LNCaP clone FGC (cell line): Measurements from ENCODE around the gene ASPDH.

Experiments
- DNase-seq: peaks from one replicate; pipeline ENCODE4 v3.0.0-alpha.2; 2011; ENCODE audit warnings: low read depth
- H3K4me3 ChIP-seq: 2 replicates; pipeline ENCODE4 v1.5.1; 2011; ENCODE audit warnings: mild to moderate bottlenecking, low read depth, low read length, control low read depth
- CTCF ChIP-seq: IDR thresholded peaks from 2 replicates; pipeline ENCODE4 v1.5.1; 2012; ENCODE audit warnings: mild to moderate bottlenecking; ENCODE audit not compliant: control insufficient read depth, insufficient read depth; ENCODE audit errors: extremely low read depth

The ASPDH gene

DNA sequence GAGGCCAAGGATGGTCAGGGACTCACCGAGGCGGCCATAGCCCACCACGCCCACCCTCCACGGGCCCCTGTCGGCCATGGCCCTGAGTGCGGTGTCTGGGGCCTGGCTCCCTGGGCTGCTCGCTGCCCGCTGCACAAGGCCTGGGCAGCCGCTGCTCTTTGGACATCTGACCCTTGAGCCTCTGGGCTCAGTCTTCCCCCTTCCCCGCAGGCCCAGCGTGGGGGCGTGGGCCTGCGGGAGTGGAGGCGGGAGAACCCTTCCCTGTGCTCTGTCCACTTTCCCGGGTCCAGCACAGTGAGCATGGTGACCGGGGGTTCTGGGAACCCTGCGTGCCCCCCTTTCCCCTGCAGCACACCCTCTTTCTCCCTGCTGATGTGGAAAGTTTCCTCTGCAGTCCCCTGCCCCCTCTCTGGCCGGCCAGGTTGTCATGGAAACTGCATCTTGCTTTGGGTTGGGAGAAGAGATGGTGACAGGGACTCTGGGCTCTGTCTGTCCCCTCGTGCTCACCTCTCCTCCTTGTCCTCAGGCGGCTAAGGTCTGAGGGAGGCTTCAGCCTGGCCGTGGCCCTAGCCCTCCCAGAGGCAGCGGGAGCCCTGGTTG, at the start of gene ASPDH:
ASPDH (minus strand) TSS at position 168 of the 600 bp plus-strand sequence; CDS start at position 78, 90 bp downstream.
- no peak for DNase-seq
- TF ChIP-seq CTCF: no peak
- no peak within 1 kb of the TSS for H3K4me3 ChIP-seq

GRCh38 chr19:50562996-50563395, 49.3 kb upstream of the ASPDH start:
- no peak for DNase-seq
- no peak for TF ChIP-seq CTCF
- no peak overlapping the region for H3K4me3 ChIP-seq

DNA sequence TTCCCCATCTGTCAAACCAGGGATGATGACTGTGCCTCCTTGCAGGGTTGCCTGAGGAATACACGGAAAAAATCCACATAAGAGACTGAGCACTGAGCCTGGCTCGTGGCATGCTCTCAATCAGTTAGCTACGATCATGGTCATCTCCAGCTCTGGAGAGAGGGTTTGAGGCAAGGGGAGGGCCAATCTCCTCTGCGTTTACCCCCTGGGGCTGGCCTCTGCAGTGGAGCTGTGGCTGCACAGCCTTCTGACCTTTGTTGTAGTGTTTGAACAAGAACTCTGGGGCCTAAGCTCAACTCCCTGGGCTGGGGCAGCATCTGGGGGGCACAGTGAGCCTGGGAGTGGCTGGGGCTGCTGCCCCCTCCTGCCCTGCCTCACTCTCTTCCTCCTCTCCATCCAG, 48.6 kb upstream of the ASPDH start:
- no peak overlapping the region for H3K4me3 ChIP-seq
- DNase-seq: no peak
- TF ChIP-seq CTCF: no peak

DNA sequence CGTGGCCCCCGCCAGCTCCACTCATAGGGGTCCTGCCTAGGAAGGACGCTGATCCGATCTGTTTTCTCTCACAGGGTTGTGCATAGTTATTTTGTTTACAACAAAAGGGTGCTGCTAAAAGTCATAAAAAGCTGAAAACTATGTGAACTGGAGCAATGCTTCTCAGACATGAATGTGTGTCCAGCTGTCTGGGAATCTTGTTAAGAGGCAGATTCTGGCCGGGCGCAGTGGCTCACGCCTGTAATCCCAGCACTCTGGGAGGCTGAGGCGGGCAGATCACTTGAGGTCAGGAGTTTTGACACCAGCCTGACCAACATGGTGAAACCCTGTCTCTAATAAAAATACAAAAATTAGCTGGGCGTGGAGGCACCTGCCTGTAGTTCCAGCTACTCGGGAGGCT, 45.9 kb upstream of the ASPDH start:
- DNase-seq: no peak
- no peak overlapping the region for H3K4me3 ChIP-seq
- no peak for TF ChIP-seq CTCF

GRCh38 chr19:50558449-50558848, 44.7 kb upstream of the ASPDH start:
- no peak for TF ChIP-seq CTCF
- no peak for DNase-seq
- H3K4me3 ChIP-seq: no peak overlapping the region

GRCh38 chr19:50558039-50558438, 44.3 kb upstream of the ASPDH start:
- TF ChIP-seq CTCF: no peak
- H3K4me3 ChIP-seq: no peak overlapping the region

DNA sequence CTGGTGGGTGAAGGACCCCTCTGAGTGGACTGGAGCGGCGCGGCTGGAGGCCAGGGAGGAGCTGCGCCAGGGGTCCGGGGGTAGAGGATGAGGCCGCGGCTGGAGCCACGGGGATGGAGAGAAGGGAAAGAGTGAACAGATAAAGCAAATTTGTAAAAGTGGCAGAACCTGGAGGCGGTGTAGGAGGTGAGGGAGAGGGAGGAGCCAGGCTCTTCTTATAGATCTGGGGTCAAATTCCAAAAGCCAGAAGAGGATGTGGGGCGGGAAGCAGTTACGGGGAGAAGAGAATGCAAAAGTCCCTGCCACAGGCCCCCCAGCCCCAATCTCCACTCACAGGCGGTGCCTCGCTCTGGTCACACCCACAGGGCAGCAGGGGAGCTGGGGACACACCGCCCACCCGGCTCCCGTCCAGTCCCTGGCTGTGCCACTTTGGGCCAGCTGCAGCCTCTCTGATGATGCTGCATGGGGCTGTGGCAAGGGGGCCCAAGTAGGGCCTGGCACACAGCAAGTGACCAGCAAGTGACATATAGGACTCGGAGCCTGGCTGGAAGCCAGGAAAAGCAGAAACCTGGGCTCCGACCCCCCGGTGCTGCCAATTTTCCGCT, 43.4 kb upstream of the ASPDH start:
- no peak for DNase-seq
- no peak for TF ChIP-seq CTCF

More at GRCh38 chr19:50558039-50558438, 44.3 kb upstream of the ASPDH start:
- DNase-seq: no peak

More for the DNA sequence above, 43.4 kb upstream of the ASPDH start:
- H3K4me3 ChIP-seq: no peak overlapping the region
